HUES64 (cell line): ENCODE data around the gene CACNA2D3.

Source experiments
- H3K27ac ChIP-seq: 2 replicates; pipeline ENCODE4 v1.7.0; 2013; ENCODE audit warnings: low read depth, low read length, inconsistent platforms
- H3K27me3 ChIP-seq: 2 replicates; pipeline ENCODE4 v1.6.1; 2013; ENCODE audit warnings: mild to moderate bottlenecking, low read length; ENCODE audit not compliant: insufficient read depth
- H3K36me3 ChIP-seq: 2 replicates; pipeline ENCODE4 v1.6.1; 2013; ENCODE audit warnings: mild to moderate bottlenecking, low read length; ENCODE audit not compliant: insufficient read depth
- H3K4me1 ChIP-seq: 2 replicates; pipeline ENCODE4 v1.6.1; 2013; ENCODE audit warnings: mild to moderate bottlenecking, low read length, moderate library complexity; ENCODE audit not compliant: insufficient read depth
- H3K4me3 ChIP-seq: 2 replicates; pipeline ENCODE4 v1.5.1; 2013; ENCODE audit warnings: mild to moderate bottlenecking, low read length, moderate library complexity
- H3K9ac ChIP-seq: 2 replicates; pipeline ENCODE4 v1.6.1; 2013; ENCODE audit warnings: mild to moderate bottlenecking, low read depth, low read length
- H3K9me3 ChIP-seq: 2 replicates; pipeline ENCODE4 v1.6.1; 2013; ENCODE audit warnings: low read depth, low read length; ENCODE audit not compliant: insufficient read depth
- WGBS: fragments of 150-250, 120-280 bp; methylation state at CpG from one replicate; pipeline ENCODE4 v1.1.7; 2013; ENCODE audit warnings: missing lambda C conversion rate; 5-methylcytosine and 5-hydroxymethylcytosine counted together

The CACNA2D3 gene

DNA sequence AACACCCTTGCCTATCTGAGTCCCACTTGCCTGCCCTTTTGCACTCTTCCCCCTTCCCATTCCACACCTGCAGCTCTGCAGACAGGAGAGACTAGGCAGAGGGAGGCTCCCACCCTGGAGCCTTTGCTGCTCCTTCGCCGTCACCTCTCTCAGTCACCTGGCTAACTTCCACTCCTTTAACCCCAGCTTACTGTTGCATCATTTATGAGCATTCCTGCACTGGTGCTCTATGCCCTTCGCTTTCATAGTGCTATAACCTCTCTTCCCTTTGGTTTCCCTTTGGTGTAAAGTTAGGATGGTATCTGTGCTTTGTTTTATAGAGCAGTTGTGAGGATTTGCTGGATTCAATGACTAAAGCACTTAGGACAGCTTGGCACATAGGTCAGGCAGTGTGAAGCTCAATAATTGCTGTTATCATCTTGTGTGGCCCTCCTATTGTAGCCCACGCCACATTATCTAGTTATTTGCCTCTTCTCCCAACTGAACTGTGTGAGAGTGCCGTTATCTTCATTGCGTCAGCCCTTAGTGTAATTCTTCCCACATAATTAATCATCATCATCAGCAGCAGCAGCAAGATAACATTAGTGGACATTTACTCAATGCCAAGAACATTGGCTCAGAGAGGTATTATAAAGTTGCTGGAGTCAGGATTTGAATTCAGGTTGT is 253.9 kb downstream of the CACNA2D3 start:
- Histone ChIP-seq H3K27me3 (no peaks in the 10 kb centered on the region), H3K36me3 (no peaks in the 10 kb centered on the region), H3K9me3 (no peaks in the 10 kb centered on the region), H3K27ac (no peak overlapping the region), H3K4me1 (no peaks in the 10 kb centered on the region), H3K4me3 (no peak overlapping the region), H3K9ac (no peak overlapping the region)
- WGBS: 89% methylated on average over 6 of the region's 6 CpGs

DNA sequence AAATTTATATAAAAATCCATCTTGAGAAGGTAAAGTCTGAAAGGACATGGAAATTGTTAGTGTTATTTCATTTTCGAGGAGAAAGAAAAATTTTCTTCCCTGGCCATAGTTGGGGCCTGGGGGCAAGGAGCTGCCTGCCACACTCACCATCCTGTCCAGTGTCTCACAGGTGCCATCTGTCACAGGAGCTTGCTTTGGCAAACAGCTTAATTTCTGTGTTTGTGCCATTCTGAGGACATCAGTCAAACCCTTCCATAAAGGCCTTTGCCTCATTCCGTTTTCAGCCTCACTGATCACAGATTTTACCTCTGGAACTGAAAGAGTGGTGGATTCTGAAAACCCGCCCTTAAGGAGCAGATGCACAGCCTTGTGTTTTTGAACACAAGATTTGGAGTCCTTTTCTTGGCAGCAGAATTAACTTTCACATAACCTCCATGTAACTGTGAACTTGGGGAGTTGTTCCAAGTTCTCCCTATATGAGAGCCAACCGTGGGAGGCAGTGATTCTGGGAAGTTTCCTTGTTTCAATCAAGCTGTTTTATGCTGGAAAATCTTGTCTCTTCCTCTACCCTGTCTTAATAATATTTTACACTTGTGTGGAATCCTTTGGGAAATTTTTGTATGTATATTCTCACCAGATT is 254.7 kb downstream of the CACNA2D3 start:
- Histone ChIP-seq H3K27ac (no peak overlapping the region), H3K4me3 (no peak overlapping the region), H3K27me3 (no peaks in the 10 kb centered on the region), H3K9ac (no peak overlapping the region), H3K4me1 (no peaks in the 10 kb centered on the region), H3K9me3 (no peaks in the 10 kb centered on the region), H3K36me3 (no peaks in the 10 kb centered on the region)
- WGBS: 85% methylated on average over 4 of the region's 4 CpGs

DNA sequence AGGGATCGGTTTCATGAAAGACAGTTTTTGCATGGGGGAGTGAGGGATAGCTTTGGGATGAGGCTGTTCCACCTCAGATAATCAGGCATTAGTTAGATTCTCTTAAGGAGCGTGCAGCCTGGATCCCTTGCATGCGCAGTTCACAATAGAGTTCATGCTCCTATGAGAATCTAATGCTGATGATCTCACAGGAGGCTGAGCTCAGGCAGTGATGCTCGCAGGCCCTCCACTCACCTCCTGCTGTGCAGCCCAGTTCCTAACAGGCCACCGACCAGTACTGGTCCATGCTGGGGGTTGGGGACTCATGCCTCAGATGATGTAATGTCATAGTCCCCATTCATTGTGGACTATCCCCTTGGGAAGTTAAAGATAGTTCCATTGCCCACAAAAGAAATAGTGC is 255.8 kb downstream of the CACNA2D3 start:
- no peaks in the 10 kb centered on the region for H3K4me1 ChIP-seq
- H3K27ac ChIP-seq: no peak overlapping the region
- no peaks in the 10 kb centered on the region for H3K27me3 ChIP-seq
- no peak overlapping the region for H3K9ac ChIP-seq
- H3K9me3 ChIP-seq: no peaks in the 10 kb centered on the region
- H3K4me3 ChIP-seq: no peak overlapping the region
- no peaks in the 10 kb centered on the region for H3K36me3 ChIP-seq
- WGBS: 85% methylated on average over 5 of the region's 5 CpGs

DNA sequence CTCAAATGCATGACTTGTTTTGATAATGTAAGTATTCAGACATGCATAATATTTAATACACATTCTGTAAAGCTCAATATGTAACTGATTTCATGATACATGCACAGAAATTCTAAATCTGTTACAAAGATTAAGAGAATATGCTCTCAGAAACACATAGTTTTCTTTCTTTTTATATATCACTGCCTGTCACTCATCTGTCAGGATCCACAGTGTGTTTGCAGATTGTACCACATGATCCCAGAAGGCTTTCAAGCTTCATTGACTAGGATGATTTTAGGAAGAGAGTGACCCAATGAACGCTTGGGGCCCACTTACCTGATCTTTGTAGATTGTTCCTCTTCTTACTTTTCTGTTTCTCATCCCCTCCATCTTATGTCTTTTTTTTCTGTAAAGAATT is 261.9 kb downstream of the CACNA2D3 start:
- Histone ChIP-seq H3K9me3 (no peaks in the 10 kb centered on the region), H3K9ac (no peak overlapping the region), H3K36me3 (no peaks in the 10 kb centered on the region), H3K4me1 (no peaks in the 10 kb centered on the region), H3K27ac (no peak overlapping the region), H3K4me3 (no peak overlapping the region), H3K27me3 (no peaks in the 10 kb centered on the region)
- 100% methylated on average over 1 of the region's 1 CpG for WGBS

DNA sequence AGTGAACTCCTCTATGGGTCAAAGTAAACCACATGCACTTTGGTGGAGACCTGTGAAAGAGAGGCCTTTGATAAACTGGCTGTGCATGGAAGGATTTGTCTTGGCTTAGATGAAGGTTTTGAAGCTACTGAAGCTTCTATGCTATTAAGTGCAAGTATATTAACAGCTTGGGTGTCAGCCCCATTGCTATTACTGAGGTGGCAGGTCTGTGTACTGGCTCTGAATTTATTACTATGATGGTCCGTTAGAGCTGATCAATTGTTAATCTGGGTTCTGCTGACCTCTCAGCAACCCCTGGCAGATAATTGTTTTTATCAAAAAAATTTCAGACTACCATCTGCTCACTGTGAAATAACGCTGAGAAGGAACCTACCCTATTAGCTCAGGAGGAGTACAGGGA is 268.2 kb downstream of the CACNA2D3 start:
- no peaks in the 10 kb centered on the region for H3K27me3 ChIP-seq
- H3K4me3 ChIP-seq: no peak overlapping the region
- no peak overlapping the region for H3K27ac ChIP-seq
- WGBS: 97% methylated on average over 2 of the region's 2 CpGs
- H3K4me1 ChIP-seq: no peaks in the 10 kb centered on the region
- H3K9ac ChIP-seq: no peak overlapping the region
- no peaks in the 10 kb centered on the region for H3K36me3 ChIP-seq
- no peaks in the 10 kb centered on the region for H3K9me3 ChIP-seq

DNA sequence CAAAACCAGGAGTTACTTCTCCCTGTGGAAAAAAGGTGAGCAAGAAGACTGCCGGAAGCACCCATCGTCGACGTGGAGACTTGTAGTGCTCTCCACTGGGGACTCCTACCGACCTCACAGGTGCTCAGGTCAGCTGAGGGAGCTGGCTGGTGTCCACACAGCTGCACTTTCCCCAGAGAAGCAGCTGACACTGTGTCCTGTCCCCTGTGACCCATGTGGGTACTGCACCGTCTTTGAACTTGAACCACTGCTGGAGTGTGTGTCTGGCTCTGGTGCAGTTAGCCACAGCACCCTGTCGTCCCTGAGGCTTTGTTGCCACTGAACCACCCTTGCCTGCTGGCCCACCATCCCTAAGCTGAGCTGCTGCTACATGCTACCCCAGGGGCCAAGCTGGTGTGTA is 270.8 kb downstream of the CACNA2D3 start:
- Histone ChIP-seq H3K4me1 (no peaks in the 10 kb centered on the region), H3K27ac (no peak overlapping the region), H3K9me3 (no peaks in the 10 kb centered on the region), H3K36me3 (no peaks in the 10 kb centered on the region), H3K9ac (no peak overlapping the region), H3K4me3 (no peak overlapping the region), H3K27me3 (no peaks in the 10 kb centered on the region)
- WGBS: 83% methylated on average over 7 of the region's 7 CpGs

DNA sequence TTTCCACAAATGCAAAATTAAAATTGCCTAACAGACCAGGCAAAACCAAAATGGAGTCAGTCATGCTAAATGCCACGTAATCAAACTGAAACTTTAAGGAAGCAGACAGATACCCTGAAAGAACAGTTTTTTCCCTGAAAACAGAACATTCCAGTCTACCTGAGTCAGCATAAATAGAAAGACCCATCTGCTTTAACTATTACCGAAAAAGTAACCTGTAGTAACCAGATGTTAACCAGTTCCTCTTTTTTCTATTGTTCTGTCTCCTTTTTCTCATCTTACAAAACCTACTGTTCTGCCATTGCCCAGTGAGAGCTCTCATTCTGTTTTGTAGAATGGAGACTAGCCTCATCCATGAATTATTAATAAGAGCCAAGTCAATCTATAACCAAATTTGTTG is 286.0 kb downstream of the CACNA2D3 start:
- 90% methylated on average over 2 of the region's 2 CpGs for WGBS
- no peak overlapping the region for H3K9ac ChIP-seq
- H3K4me3 ChIP-seq: no peak overlapping the region
- H3K4me1 ChIP-seq: no peaks in the 10 kb centered on the region
- no peaks in the 10 kb centered on the region for H3K36me3 ChIP-seq
- H3K9me3 ChIP-seq: no peaks in the 10 kb centered on the region
- no peak overlapping the region for H3K27ac ChIP-seq
- no peaks in the 10 kb centered on the region for H3K27me3 ChIP-seq

DNA sequence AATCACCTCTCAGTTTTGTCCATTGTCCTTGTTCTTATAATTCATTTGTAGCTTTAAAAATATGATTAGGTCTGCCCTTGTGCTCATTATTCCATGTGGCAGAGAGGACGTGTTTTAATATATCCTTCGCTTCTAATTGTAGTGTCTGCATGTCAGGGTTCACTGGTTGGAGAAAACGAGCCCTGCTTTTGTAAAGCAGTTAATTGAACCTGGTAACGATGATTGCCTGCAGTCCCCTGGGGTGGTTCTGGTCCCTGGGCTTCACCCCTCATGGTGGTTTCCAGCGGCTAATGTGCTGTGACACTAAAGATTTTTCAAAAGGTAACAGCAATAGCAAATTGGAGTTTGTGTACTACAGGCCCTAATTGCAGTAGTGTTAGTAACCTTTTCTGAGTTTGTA is 299.6 kb downstream of the CACNA2D3 start:
- no peaks in the 10 kb centered on the region for H3K4me1 ChIP-seq
- H3K36me3 ChIP-seq: no peaks in the 10 kb centered on the region
- no peak overlapping the region for H3K27ac ChIP-seq
- no peaks in the 10 kb centered on the region for H3K9me3 ChIP-seq
- H3K9ac ChIP-seq: no peak overlapping the region
- 91% methylated on average over 5 of the region's 5 CpGs for WGBS
- H3K4me3 ChIP-seq: no peak overlapping the region
- H3K27me3 ChIP-seq: no peaks in the 10 kb centered on the region

DNA sequence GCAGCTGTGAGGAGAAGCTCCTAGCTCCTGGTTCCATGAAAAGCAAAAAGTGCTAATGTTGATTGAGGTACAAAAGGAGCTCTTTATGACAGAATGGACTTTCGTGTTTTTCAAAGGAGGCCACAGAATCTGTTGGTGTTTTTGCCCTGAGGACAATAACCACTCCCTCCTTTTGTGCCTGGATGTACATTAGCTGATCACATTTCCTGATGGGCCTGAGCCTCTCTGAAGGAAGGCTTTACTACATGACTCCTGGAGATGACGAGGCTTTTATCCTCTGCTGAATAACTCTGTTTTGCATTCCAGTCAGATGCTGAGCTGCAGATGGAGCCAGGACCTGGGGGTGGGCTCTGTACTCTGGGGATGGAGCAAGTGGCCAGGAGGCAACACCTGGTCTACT is 301.9 kb downstream of the CACNA2D3 start:
- H3K4me3 ChIP-seq: no peak overlapping the region
- WGBS: 59% methylated on average over 2 of the region's 2 CpGs

DNA sequence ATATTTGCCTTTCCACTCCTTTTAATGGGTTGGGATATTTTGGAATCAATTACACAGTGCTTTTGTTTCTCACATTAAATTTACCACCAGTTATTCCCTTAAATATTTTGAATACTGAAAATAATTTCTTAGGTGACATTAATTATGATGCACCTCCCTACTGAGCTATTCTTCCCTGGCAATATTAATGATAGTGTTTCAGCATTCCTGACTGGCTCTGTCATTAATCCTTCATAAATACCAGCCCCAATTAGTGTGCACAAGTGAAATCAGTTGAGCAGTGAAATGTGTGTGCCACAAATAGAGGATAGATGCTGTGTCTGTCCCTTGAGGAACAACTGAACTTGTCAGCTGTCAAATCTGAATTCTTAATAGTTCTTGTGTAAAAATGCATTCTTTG is 304.0 kb downstream of the CACNA2D3 start:
- Histone ChIP-seq H3K9me3 (no peaks in the 10 kb centered on the region), H3K36me3 (no peaks in the 10 kb centered on the region), H3K9ac (no peak overlapping the region), H3K4me3 (no peak overlapping the region), H3K27ac (no peak overlapping the region), H3K27me3 (no peaks in the 10 kb centered on the region), H3K4me1 (0 out of 2 replicates have a peak, but pooled peaks cover 2% of the 10 kb centered on the region)

More for the DNA sequence above, 301.9 kb downstream of the CACNA2D3 start:
- H3K4me1 ChIP-seq: 0 out of 2 replicates have a peak, but pooled peaks cover 2% of the 10 kb centered on the region
- H3K9ac ChIP-seq: no peak overlapping the region
- H3K27me3 ChIP-seq: no peaks in the 10 kb centered on the region
- H3K36me3 ChIP-seq: no peaks in the 10 kb centered on the region
- H3K9me3 ChIP-seq: no peaks in the 10 kb centered on the region
- no peak overlapping the region for H3K27ac ChIP-seq

DNA sequence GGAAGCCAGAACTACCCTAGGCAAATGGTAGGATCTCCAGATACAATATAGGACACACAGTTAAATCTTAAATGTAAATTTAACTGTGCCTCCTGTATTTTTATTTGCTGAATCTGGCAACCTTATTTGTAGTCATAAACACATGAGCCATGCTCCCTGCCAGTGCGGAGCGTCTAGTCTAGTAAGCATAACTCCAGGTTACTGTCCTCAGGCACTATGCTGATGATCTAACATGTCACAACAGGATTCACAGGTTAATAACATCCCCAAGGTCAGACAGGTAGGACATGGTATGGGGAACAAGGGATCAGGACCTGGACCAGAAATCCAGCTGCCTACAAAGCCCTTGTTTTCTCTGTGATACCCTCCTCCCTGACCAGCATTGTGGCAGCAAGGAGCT is 305.1 kb downstream of the CACNA2D3 start:
- WGBS: 99% methylated on average over 2 of the region's 2 CpGs

More for the DNA sequence above, 305.1 kb downstream of the CACNA2D3 start:
- H3K27ac ChIP-seq: no peak overlapping the region
- H3K36me3 ChIP-seq: no peaks in the 10 kb centered on the region
- H3K9me3 ChIP-seq: no peaks in the 10 kb centered on the region
- 0 out of 2 replicates have a peak, but pooled peaks cover 2% of the 10 kb centered on the region for H3K4me1 ChIP-seq
- no peaks in the 10 kb centered on the region for H3K27me3 ChIP-seq
- H3K9ac ChIP-seq: no peak overlapping the region
- no peak overlapping the region for H3K4me3 ChIP-seq
